ENCODE data around the gene CARMIL1.

CARMIL1 gene

GRCh38 chr6:25578538-25578937 is 299.4 kb downstream of the CARMIL1 start (continued):
- TF ChIP-seq, protein P1, sequence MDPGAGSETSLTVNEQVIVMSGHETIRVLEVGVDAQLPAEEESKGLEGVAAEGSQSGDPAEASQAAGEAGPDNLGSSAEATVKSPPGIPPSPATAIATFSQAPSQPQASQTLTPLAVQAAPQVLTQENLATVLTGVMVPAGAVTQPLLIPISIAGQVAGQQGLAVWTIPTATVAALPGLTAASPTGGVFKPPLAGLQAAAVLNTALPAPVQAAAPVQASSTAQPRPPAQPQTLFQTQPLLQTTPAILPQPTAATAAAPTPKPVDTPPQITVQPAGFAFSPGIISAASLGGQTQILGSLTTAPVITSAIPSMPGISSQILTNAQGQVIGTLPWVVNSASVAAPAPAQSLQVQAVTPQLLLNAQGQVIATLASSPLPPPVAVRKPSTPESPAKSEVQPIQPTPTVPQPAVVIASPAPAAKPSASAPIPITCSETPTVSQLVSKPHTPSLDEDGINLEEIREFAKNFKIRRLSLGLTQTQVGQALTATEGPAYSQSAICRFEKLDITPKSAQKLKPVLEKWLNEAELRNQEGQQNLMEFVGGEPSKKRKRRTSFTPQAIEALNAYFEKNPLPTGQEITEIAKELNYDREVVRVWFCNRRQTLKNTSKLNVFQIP (CRISPR knock-in tag; IDR thresholded peaks at IDR 0.05; ENCODE audit: borderline replicate concordance, low read depth), result no peak
- TF ChIP-seq RARB (CRISPR knock-in tag; IDR thresholded peaks at IDR 0.05), result no peak

DNA sequence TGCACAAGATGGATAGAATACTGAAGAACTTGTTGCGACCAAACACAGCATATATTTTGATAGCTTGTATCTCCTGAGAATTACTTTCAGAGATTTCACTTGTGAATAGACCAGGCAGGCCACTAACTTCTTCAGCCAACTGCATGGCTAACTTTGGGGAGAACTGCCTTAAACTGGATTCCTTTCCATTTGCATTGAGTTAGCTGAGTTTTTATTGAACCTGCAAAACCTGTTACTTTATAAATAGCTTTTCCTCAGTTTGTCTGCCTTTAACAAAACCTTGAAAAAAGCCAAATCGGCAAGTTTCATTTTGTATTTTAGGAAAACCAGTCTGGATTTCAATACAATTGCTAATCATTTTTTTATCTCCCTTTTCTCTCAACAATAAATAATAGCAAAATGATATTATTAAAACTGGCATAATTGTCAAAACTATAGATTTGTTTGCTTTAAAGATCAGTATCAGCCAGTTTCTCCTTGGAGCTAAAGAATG is 300.3 kb downstream of the CARMIL1 start:
- ATAC-seq, result no peak
- TF ChIP-seq PATZ1 (CRISPR knock-in tag; IDR thresholded peaks at IDR 0.05; ENCODE audit: borderline replicate concordance), result no peak
- TF ChIP-seq ZNF70 (CRISPR knock-in tag; IDR thresholded peaks at IDR 0.05), result no peak
- TF ChIP-seq, protein P2, sequence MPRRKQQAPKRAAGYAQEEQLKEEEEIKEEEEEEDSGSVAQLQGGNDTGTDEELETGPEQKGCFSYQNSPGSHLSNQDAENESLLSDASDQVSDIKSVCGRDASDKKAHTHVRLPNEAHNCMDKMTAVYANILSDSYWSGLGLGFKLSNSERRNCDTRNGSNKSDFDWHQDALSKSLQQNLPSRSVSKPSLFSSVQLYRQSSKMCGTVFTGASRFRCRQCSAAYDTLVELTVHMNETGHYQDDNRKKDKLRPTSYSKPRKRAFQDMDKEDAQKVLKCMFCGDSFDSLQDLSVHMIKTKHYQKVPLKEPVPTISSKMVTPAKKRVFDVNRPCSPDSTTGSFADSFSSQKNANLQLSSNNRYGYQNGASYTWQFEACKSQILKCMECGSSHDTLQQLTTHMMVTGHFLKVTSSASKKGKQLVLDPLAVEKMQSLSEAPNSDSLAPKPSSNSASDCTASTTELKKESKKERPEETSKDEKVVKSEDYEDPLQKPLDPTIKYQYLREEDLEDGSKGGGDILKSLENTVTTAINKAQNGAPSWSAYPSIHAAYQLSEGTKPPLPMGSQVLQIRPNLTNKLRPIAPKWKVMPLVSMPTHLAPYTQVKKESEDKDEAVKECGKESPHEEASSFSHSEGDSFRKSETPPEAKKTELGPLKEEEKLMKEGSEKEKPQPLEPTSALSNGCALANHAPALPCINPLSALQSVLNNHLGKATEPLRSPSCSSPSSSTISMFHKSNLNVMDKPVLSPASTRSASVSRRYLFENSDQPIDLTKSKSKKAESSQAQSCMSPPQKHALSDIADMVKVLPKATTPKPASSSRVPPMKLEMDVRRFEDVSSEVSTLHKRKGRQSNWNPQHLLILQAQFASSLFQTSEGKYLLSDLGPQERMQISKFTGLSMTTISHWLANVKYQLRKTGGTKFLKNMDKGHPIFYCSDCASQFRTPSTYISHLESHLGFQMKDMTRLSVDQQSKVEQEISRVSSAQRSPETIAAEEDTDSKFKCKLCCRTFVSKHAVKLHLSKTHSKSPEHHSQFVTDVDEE (CRISPR knock-in tag; IDR thresholded peaks at IDR 0.05), result no peak
- TF ChIP-seq RARB (CRISPR knock-in tag; IDR thresholded peaks at IDR 0.05), result no peak
- no peak for TF ChIP-seq BACH2 (CRISPR knock-in tag; IDR thresholded peaks at IDR 0.05; ENCODE audit: borderline replicate concordance)
- TF ChIP-seq CSDC2 (CRISPR knock-in tag; IDR thresholded peaks at IDR 0.05), result no peak

DNA sequence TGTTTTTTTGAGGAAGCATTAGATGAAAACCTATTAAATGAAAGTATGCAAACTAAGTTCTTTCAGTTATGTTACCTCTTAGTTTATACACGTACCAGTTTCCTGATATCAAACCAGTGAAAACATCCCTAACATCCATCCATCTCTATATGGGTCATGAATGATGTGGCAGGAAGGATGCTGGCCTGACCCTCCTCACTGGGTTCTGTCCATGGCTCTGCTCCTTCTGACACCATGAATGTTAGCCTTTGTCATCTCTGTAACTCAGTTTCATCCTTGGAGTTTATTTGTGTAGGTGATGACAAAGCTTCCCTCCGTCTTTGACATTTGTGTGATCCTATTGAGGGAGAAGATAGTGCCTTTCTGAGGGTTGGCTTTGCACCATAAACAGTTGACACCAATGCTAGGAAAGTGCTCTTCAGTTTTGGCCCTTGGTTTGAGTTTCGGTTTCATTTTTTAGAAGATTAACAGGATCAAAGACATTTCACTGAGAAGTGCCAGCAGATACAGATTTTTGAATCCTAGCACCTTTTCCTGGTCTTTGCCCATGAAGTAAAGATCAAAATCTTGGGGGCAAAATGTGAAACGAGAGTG is 300.8 kb downstream of the CARMIL1 start:
- no peak for ATAC-seq
- TF ChIP-seq ESRRG (CRISPR knock-in tag; IDR thresholded peaks at IDR 0.05) (no peak), TCF4 (CRISPR knock-in tag; IDR thresholded peaks at IDR 0.05; ENCODE audit: borderline replicate concordance) (no peak), TOX (CRISPR knock-in tag; IDR thresholded peaks at IDR 0.05; ENCODE audit: borderline replicate concordance) (no peak), CSDC2 (CRISPR knock-in tag; IDR thresholded peaks at IDR 0.05) (no peak), RARB (CRISPR knock-in tag; IDR thresholded peaks at IDR 0.05) (no peak), OSR1 (CRISPR knock-in tag; IDR thresholded peaks at IDR 0.05) (no peak), ZNF565 (CRISPR knock-in tag; conservative IDR thresholded peaks at IDR 0.05; ENCODE audit: low read depth) (no peak), ZFP30 (CRISPR knock-in tag; IDR thresholded peaks at IDR 0.05) (no peak), ZFP3 (CRISPR knock-in tag; IDR thresholded peaks at IDR 0.05) (no peak), PPARA (CRISPR knock-in tag; IDR thresholded peaks at IDR 0.05; ENCODE audit: borderline replicate concordance) (no peak), CREB5 (CRISPR knock-in tag; IDR thresholded peaks at IDR 0.05; ENCODE audit: low read depth) (no peak), ZNF70 (CRISPR knock-in tag; IDR thresholded peaks at IDR 0.05) (no peak), CSRNP3 (CRISPR knock-in tag; IDR thresholded peaks at IDR 0.05) (no peak), ARNTL (CRISPR knock-in tag; IDR thresholded peaks at IDR 0.05; ENCODE audit: borderline replicate concordance, low read depth) (no peak), SNAI2 (CRISPR knock-in tag; IDR thresholded peaks at IDR 0.05) (no peak), ZNF8 (CRISPR knock-in tag; IDR thresholded peaks at IDR 0.05) (no peak), BACH2 (CRISPR knock-in tag; IDR thresholded peaks at IDR 0.05; ENCODE audit: borderline replicate concordance) (no peak)
- TF ChIP-seq, protein P2 (CRISPR knock-in tag; IDR thresholded peaks at IDR 0.05), result no peak
